Gastroesophageal sphincter (tissue), 3 donors: ENCODE results near the gene NAMPT.

Experiments used
- POLR2A ChIP-seq, 2 donors: fragments of 450-650 bp; IDR thresholded peaks; one replicate each; pipeline ENCODE4 v1.6.1; 2017; ENCODE audit warnings: antibody characterized with exemption in 2 of 2, mild to moderate bottlenecking in 2 of 2, moderate library complexity in 1 of 2
- TF ChIP-seq, protein P1 (sequence below), 4 experiments: fragments of 200-600 bp in 2 of 4; fragments of 450-650 bp in 2 of 4; sonication (generic) in 1 of 4; IDR thresholded peaks; one replicate each; pipeline ENCODE4 v1.5.1; 2017 to 2019; ENCODE audit warnings: antibody characterized with exemption in 4 of 4, mild to moderate bottlenecking in 2 of 4, moderate library complexity in 2 of 4

DNA sequence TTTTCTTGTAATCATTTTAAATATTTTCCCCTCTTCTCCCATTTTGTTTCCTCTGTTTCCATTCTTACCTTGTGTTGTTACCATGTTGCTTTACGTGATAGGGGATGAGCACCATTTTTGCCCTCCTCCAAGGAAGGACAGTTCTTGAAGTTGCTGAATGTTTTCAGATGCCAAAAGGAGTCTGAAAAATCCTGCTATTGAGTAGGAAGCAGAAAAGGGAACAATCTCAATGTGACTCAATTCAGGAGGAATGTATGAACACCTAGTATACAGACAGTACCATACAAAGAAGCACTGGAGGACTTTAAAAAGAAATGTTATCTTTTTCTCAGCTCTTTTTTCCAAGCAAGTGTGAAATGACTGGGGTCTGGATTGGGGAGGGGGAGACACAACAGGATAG, 5.1 kb upstream of the NAMPT start:
- no peak for TF ChIP-seq POLR2A (IDR thresholded peaks at IDR 0.05)
- TF ChIP-seq, protein P1, sequence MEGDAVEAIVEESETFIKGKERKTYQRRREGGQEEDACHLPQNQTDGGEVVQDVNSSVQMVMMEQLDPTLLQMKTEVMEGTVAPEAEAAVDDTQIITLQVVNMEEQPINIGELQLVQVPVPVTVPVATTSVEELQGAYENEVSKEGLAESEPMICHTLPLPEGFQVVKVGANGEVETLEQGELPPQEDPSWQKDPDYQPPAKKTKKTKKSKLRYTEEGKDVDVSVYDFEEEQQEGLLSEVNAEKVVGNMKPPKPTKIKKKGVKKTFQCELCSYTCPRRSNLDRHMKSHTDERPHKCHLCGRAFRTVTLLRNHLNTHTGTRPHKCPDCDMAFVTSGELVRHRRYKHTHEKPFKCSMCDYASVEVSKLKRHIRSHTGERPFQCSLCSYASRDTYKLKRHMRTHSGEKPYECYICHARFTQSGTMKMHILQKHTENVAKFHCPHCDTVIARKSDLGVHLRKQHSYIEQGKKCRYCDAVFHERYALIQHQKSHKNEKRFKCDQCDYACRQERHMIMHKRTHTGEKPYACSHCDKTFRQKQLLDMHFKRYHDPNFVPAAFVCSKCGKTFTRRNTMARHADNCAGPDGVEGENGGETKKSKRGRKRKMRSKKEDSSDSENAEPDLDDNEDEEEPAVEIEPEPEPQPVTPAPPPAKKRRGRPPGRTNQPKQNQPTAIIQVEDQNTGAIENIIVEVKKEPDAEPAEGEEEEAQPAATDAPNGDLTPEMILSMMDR (IDR thresholded peaks at IDR 0.05), result no peak
